Testis (tissue), 3 donors: Measurements from ENCODE around the gene AGBL4. TPM values are rescaled to one million over a fixed set of nuclear protein-coding genes. Genes with fewer than 3 reads are reported as not detected.

Experiments used
- DNase-seq: peaks from one replicate; pipeline ENCODE4 v3.0.0-alpha.2; 2019
- H3K27ac ChIP-seq, 2 donors: fragments of 200-600 bp; sonication (generic); one replicate each; pipeline ENCODE4 v1.5.1; 2019
- H3K27me3 ChIP-seq: fragments of 200-600 bp; sonication (generic); one replicate; pipeline ENCODE4 v1.5.1; 2019
- H3K36me3 ChIP-seq: fragments of 200-600 bp; sonication (generic); one replicate; pipeline ENCODE4 v1.5.1; 2017; ENCODE audit warnings: low read depth; ENCODE audit errors: missing control alignments
- H3K4me1 ChIP-seq: fragments of 200-600 bp; sonication (generic); one replicate; pipeline ENCODE4 v1.5.1; 2019
- H3K4me3 ChIP-seq, 2 donors: fragments of 200-600 bp; sonication (generic); one replicate each; pipeline ENCODE4 v1.5.1; 2017 to 2019
- H3K9me3 ChIP-seq: fragments of 200-600 bp; sonication (generic); one replicate; pipeline ENCODE4 v1.5.1; 2017
- CTCF ChIP-seq, 3 experiments: fragments of 450-650 bp in 2 of 3; fragments of 200-600 bp in 1 of 3; sonication (generic) in 1 of 3; IDR thresholded peaks; one replicate each; pipeline ENCODE4 v1.5.1; 2016 to 2019; ENCODE audit warnings: antibody characterized with exemption in 3 of 3, mild to moderate bottlenecking in 2 of 3, moderate library complexity in 1 of 3
- POLR2A ChIP-seq: fragments of 450-650 bp; IDR thresholded peaks from one replicate; pipeline ENCODE4 v1.6.1; 2017; ENCODE audit warnings: antibody characterized with exemption, mild to moderate bottlenecking, moderate library complexity
- WGBS, 2 donors: methylation state at CpG; one replicate each; pipeline ENCODE4 v1.1.5; 2018; 5-methylcytosine and 5-hydroxymethylcytosine counted together
- intact Hi-C: fragments of 100-400 bp; cut with DNase I; formaldehyde crosslinking; loops from one replicate; pipeline ENCODE4 v1.15.1; 2023; ENCODE audit warnings: low total_unique reads
- polyA plus RNA-seq: library from polyadenylated mRNA; stranded (reverse); fragments of 350-450 nt; fragmentation: Illumina TruSeq; extraction: RNeasy Lipid Tissue Mini Kit (QIAGEN cat#74804); gene quantifications from one replicate; pipeline ENCODE4 v1.2.3, GENCODE V29; 2014; ENCODE audit warnings: low read depth, low replicate concordance; ENCODE audit not compliant: insufficient read depth
- total RNA-seq, 2 donors: library from RNA; depleted of rRNA; stranded (reverse); fragments of >200 nt; gene quantifications; one replicate each; pipeline ENCODE4 v1.2.3, GENCODE V29; 2016

The AGBL4 gene
- total and polyA plus RNA-seq, 3 donors from 2014 or later = 3.3 to 6.9 (median 5.8) TPM

GRCh38 chr1:49364676-49365075 lies 659.1 kb downstream of the AGBL4 start:
- Histone ChIP-seq H3K4me1 (no peaks in the 10 kb centered on the region), H3K9me3 (no peaks in the 10 kb centered on the region), H3K27me3 (no peaks in the 10 kb centered on the region), H3K27ac (no peak overlapping the region), H3K36me3 (no peaks in the 10 kb centered on the region), H3K4me3 (no peak overlapping the region)
- no peak for DNase-seq
- intact Hi-C loops = no loop called here
- WGBS, 2 donors = 86 to 91% methylated on average over 7 of the region's 7 CpGs
- TF ChIP-seq CTCF (IDR thresholded peaks at IDR 0.05) (no peak), POLR2A (no peak)

DNA sequence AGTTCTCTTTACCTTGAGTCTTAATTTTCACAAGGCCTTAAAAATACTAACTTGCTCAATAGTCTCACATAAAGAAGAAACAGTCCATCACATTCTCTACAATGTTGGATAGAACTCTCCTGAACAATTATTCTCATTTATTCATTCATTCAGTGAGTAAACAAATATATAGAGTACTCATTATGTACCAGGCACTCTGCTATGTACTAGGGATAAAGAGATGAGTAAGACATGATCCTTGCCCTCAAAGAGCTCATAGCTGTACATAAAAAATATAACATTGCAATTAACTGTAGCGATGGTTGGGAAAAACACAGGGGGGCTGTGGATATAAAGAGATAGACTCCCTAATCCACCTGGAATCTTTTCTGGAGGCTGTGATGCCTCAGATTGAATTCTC lies 660.1 kb downstream of the AGBL4 start:
- DNase-seq = no peak
- intact Hi-C loops = no loop called here
- 0 to 100% methylated on average over 1 of the region's 1 CpG for WGBS, 2 donors

GRCh38 chr1:49358036-49358435 lies 665.7 kb downstream of the AGBL4 start:
- H3K4me1 ChIP-seq = no peaks in the 10 kb centered on the region
- TF ChIP-seq CTCF (IDR thresholded peaks at IDR 0.05) = no peak
- no peak for TF ChIP-seq POLR2A
- intact Hi-C loops = no loop called here

More for the DNA sequence above, 660.1 kb downstream of the AGBL4 start:
- H3K27me3 ChIP-seq = no peaks in the 10 kb centered on the region
- no peaks in the 10 kb centered on the region for H3K36me3 ChIP-seq
- no peak overlapping the region for H3K27ac ChIP-seq
- no peak overlapping the region for H3K4me3 ChIP-seq
- H3K4me1 ChIP-seq = no peaks in the 10 kb centered on the region
- TF ChIP-seq CTCF (IDR thresholded peaks at IDR 0.05) (no peak), POLR2A (no peak)
- H3K9me3 ChIP-seq = no peaks in the 10 kb centered on the region

DNA sequence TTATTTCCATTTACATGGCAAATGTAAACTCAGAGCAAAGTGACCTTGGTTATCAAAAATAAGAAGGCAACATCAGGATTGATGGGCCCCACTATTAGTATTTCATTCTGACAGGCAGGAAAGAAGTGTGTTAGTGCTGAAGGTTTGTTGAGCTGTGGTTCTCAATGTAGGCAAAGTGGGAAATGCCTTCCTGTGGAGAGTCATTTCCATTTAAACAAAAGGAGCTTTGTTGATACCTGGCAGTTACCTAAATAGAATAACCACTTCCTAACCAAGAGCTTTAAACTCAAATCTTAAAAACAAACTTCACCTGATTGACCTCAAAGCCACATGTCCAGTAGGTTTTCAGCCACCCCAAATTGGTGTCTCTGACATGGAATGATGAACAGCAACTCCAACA lies 667.2 kb downstream of the AGBL4 start:
- no peaks in the 10 kb centered on the region for H3K4me1 ChIP-seq
- no peak for TF ChIP-seq CTCF (IDR thresholded peaks at IDR 0.05)
- TF ChIP-seq POLR2A = no peak
- no peaks in the 10 kb centered on the region for H3K9me3 ChIP-seq
- intact Hi-C loops = no loop called here
- H3K36me3 ChIP-seq = no peaks in the 10 kb centered on the region
- H3K4me3 ChIP-seq = no peak overlapping the region
- no peak overlapping the region for H3K27ac ChIP-seq
- H3K27me3 ChIP-seq = no peaks in the 10 kb centered on the region
- DNase-seq = no peak

More at GRCh38 chr1:49358036-49358435, 665.7 kb downstream of the AGBL4 start:
- no peak overlapping the region for H3K4me3 ChIP-seq
- 67 to 86% methylated on average over 1 of the region's 1 CpG for WGBS, 2 donors
- no peak for DNase-seq
- no peak overlapping the region for H3K27ac ChIP-seq
- no peaks in the 10 kb centered on the region for H3K9me3 ChIP-seq
- no peaks in the 10 kb centered on the region for H3K36me3 ChIP-seq
- H3K27me3 ChIP-seq = no peaks in the 10 kb centered on the region

- TF ChIP-seq CTCF (IDR thresholded peaks at IDR 0.05) = no peak
- no peak for TF ChIP-seq POLR2A
- H3K27me3 ChIP-seq = no peaks in the 10 kb centered on the region
- WGBS, 2 donors = 74 to 84% methylated on average over 2 of the region's 2 CpGs
- H3K4me1 ChIP-seq = no peaks in the 10 kb centered on the region
- no peaks in the 10 kb centered on the region for H3K9me3 ChIP-seq
- intact Hi-C loops = no loop called here
- H3K36me3 ChIP-seq = no peaks in the 10 kb centered on the region
- H3K27ac ChIP-seq = no peak overlapping the region
- no peak for DNase-seq
- no peak overlapping the region for H3K4me3 ChIP-seq
These were observed 672.0 kb downstream of the AGBL4 start for GRCh38 chr1:49351768-49352167.
